ENCODE data around the gene KCNQ2. TPM values are rescaled to one million over a fixed set of nuclear protein-coding genes. Genes with fewer than 3 reads are reported as not detected.

Gene KCNQ2
- total and polyA plus RNA-seq, 10 of the 15 experiments (the other 5 are each of a cell fraction or from before 2014, with no cell fraction given) = 0.06 to 0.49 (median 0.26) TPM; not detected in 7

- TF ChIP-seq CUX1 (IDR thresholded peaks at IDR 0.05; ENCODE audit: insufficient replicate concordance, low read depth, low read length) (no peak), SREBF1 (IDR thresholded peaks at IDR 0.05; ENCODE audit: low read length) (no peak), BCL11A (IDR thresholded peaks at IDR 0.05; ENCODE audit: low read depth, low read length) (no peak), EP300 (IDR thresholded peaks at IDR 0.05; ENCODE audit: borderline replicate concordance in 1 of 2, control insufficient read depth in 1 of 2, low read depth in 2 of 2, low read length in 2 of 2) (no peak), MYC (IDR thresholded peaks at IDR 0.05; ENCODE audit: insufficient read depth, insufficient read length, insufficient replicate concordance, low read length, severe bottlenecking) (no peak), TCF7 (IDR thresholded peaks at IDR 0.05; ENCODE audit: borderline replicate concordance) (no peak), ZNF687 (IDR thresholded peaks at IDR 0.05) (no peak), ATF3 (IDR thresholded peaks at IDR 0.05; ENCODE audit: borderline replicate concordance, extremely low read depth, low read depth, low read length) (no peak)
Measured at GRCh38 chr20:63507083-63507743, 34.8 kb upstream of the KCNQ2 start (continued).
